PC-9 (cell line): ENCODE data around the gene ZNF660.

ENCODE experiments used
- EZH2 ChIP-seq: fragments of 200-600 bp; sonication (generic); IDR thresholded peaks from 2 replicates; pipeline ENCODE4 v1.8.0; 2017; ENCODE audit warnings: antibody characterized with exemption, low read depth
- TF ChIP-seq, protein P1 (sequence below): fragments of 200-600 bp; sonication (generic); conservative IDR thresholded peaks from 2 replicates; pipeline ENCODE4 v1.6.1; 2017; ENCODE audit warnings: mixed run types, antibody characterized with exemption, mild to moderate bottlenecking, moderate library complexity

DNA sequence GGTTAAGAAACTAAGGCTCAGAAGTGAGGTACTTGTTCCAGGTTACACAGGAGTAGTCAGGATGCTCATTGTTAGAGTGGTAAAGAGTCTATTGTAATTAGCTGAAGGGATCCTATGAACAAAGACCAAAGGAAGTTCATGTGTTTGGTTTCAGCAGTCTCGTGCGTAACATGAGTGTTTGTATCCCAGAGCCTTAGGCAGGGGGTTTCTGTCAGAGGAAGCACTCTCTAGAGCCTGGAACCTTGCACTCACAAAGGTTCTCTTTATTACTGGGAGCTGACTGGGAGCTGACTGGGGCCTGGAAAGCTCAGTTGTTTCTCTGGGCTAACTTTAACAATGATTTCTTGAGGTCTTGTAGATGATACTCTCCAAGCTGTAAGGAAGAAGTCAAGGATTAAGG, 44.0 kb downstream of the ZNF660 start:
- TF ChIP-seq, protein P1, sequence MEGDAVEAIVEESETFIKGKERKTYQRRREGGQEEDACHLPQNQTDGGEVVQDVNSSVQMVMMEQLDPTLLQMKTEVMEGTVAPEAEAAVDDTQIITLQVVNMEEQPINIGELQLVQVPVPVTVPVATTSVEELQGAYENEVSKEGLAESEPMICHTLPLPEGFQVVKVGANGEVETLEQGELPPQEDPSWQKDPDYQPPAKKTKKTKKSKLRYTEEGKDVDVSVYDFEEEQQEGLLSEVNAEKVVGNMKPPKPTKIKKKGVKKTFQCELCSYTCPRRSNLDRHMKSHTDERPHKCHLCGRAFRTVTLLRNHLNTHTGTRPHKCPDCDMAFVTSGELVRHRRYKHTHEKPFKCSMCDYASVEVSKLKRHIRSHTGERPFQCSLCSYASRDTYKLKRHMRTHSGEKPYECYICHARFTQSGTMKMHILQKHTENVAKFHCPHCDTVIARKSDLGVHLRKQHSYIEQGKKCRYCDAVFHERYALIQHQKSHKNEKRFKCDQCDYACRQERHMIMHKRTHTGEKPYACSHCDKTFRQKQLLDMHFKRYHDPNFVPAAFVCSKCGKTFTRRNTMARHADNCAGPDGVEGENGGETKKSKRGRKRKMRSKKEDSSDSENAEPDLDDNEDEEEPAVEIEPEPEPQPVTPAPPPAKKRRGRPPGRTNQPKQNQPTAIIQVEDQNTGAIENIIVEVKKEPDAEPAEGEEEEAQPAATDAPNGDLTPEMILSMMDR: no peak
- TF ChIP-seq EZH2: no peak
